Measurements from ENCODE around the gene ARHGEF2.

ARHGEF2 gene

DNA sequence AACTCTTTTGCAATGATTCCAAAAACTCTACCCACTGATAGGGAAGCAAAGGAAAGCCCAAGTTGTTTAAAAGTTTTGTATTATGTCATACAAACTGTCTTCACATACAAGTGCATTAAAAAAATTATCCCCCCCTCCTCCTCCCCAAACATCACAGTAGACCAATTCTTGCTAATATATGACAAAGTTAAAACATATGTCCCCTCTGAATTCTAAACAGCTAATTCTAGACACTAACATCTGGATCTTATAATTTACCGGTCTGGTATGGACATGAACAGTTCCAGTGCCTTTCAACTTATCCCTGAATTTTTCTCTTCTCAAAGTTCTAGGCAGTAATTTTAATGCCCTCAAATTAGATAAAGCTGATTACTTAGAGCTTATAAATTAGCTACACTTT, 80.6 kb downstream of the ARHGEF2 start:
- no peak overlapping the region for H3K4me3 ChIP-seq (ENCODE audit: low read depth in 1 of 2, low read length in 2 of 2)
- no peaks in the 10 kb centered on the region for H3K9me3 ChIP-seq (ENCODE audit: low read length)
- no peaks in the 10 kb centered on the region for H3K27me3 ChIP-seq (ENCODE audit: control insufficient read depth in 1 of 2, insufficient read depth in 2 of 2, low read length in 2 of 2)
- H3K4me1 ChIP-seq (ENCODE audit: insufficient read depth, low read length) = peaks cover 9% of the 10 kb centered on the region
- peaks cover 42% of the 10 kb centered on the region for H3K36me3 ChIP-seq (ENCODE audit: insufficient read depth, low read length)
- no peak overlapping the region for H3K27ac ChIP-seq (ENCODE audit: low read depth, low read length)
- H3K9ac ChIP-seq (ENCODE audit: low read length) = no peak overlapping the region

Data from muscle layer of colon (tissue), 2 donors.